Neural cell (in vitro differentiated cells): ENCODE measurements around the gene ADM2.

ENCODE experiments used
- CTCF ChIP-seq: fragments of 450-650 bp; IDR thresholded peaks from 2 replicates; pipeline ENCODE4 v1.5.1; 2014; ENCODE audit warnings: antibody characterized with exemption, mild to moderate bottlenecking, moderate library complexity; ENCODE audit not compliant: poor library complexity, severe bottlenecking
- RAD21 ChIP-seq: fragments of 450-650 bp; conservative IDR thresholded peaks from 2 replicates; pipeline ENCODE4 v1.6.1; 2014; ENCODE audit warnings: antibody characterized with exemption, mild to moderate bottlenecking, moderate library complexity

DNA sequence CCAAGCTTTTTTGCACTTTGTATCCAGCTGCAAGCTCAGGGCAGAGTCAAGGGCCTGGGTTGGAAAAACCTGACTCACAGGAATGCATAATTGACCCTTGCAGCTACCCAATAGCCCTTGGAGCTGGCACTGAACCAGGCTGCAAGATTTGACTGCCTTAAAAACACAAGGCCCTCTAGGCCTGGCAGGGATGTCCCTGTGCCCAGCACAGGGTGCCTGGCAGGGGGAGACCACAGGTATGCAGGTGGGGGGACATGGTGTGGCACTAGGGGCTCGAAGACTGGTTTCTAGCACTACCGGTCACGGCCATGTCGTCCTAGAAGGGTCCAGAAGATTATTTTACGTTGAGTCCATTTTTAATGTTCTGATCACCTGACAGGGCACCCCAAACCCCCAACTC lies 36.7 kb upstream of the ADM2 start:
- TF ChIP-seq RAD21 (no peak), CTCF (no peak)
